ENCODE data around the gene CALHM4. TPM values are rescaled to one million over a fixed set of nuclear protein-coding genes. Genes with fewer than 3 reads are reported as not detected.

The CALHM4 gene
- total RNA-seq = not detected

- no peaks in the 10 kb centered on the region for H3K4me1 Mint-ChIP-seq
- ChIA-PET POLR2A (interaction anchor here (0.8 kb wide), 1 partner anchor 11 kb away, joined by 5 read pairs; no protein-coding TSS in a partner anchor), CTCF (no interaction called here)
- H3K27me3 Mint-ChIP-seq = peaks cover 24% of the 10 kb centered on the region
- no peaks in the 10 kb centered on the region for H3K36me3 Mint-ChIP-seq (ENCODE audit: low read depth)
- no peak within 1 kb of the TSS for H3K27ac Mint-ChIP-seq
- DNase-seq = no peak
- H3K4me3 Mint-ChIP-seq = no peak within 1 kb of the TSS
- H3K9me3 Mint-ChIP-seq = no peaks in the 10 kb centered on the region
These were observed at the start of gene CALHM4 for GRCh38 chr6:116553451-116553850. TSS of gene CALHM4 (plus strand) at chr6:116553751. CDS start at chr6:116553794, 43 bp downstream.

GRCh38 chr6:116507324-116507723 is 46.2 kb upstream of the CALHM4 start:
- Mint-ChIP-seq H3K4me1 (no peaks in the 10 kb centered on the region), H3K27ac (no peak overlapping the region), H3K27me3 (peaks cover 29% of the 10 kb centered on the region), H3K36me3 (ENCODE audit: low read depth) (no peaks in the 10 kb centered on the region), H3K4me3 (no peak overlapping the region), H3K9me3 (peaks cover 9% of the 10 kb centered on the region)
- POLR2A ChIA-PET = no interaction called here
- CTCF ChIA-PET = no interaction called here
- DNase-seq = no peak

GRCh38 chr6:116508527-116508926 is 45.0 kb upstream of the CALHM4 start:
- Mint-ChIP-seq H3K4me3 (no peak overlapping the region), H3K27me3 (peaks cover 22% of the 10 kb centered on the region), H3K9me3 (peaks cover 5% of the 10 kb centered on the region), H3K36me3 (ENCODE audit: low read depth) (no peaks in the 10 kb centered on the region), H3K4me1 (no peaks in the 10 kb centered on the region), H3K27ac (no peak overlapping the region)
- DNase-seq = no peak
- ChIA-PET POLR2A (no interaction called here), CTCF (no interaction called here)

- CTCF ChIA-PET = interaction anchor here (0.9 kb wide), 1 partner anchor 313 kb away, joined by 3 read pairs; no protein-coding TSS in a partner anchor
- H3K4me1 Mint-ChIP-seq = no peaks in the 10 kb centered on the region
- H3K9me3 Mint-ChIP-seq = peaks cover 5% of the 10 kb centered on the region
- H3K27me3 Mint-ChIP-seq = peaks cover 10% of the 10 kb centered on the region
- no peak within 1 kb of the TSS for H3K27ac Mint-ChIP-seq
- POLR2A ChIA-PET = no interaction called here
- no peaks in the 10 kb centered on the region for H3K36me3 Mint-ChIP-seq (ENCODE audit: low read depth)
- DNase-seq = no peak
- H3K4me3 Mint-ChIP-seq = no peak within 1 kb of the TSS
These were observed 42.0 kb upstream of the CALHM4 start, which contains the start of gene CALHM5 for GRCh38 chr6:116511424-116512110. TSS of gene CALHM5 (plus strand) at chr6:116511639. CDS start at chr6:116511697, 58 bp downstream.

- H3K9me3 Mint-ChIP-seq = peaks cover 5% of the 10 kb centered on the region
- DNase-seq = no peak
- ChIA-PET CTCF (interaction anchor here (0.9 kb wide), 1 partner anchor 312 kb away, joined by 3 read pairs; no protein-coding TSS in a partner anchor), POLR2A (no interaction called here)
- peaks cover 10% of the 10 kb centered on the region for H3K27me3 Mint-ChIP-seq
- no peaks in the 10 kb centered on the region for H3K4me1 Mint-ChIP-seq
- H3K4me3 Mint-ChIP-seq = no peak overlapping the region
- no peaks in the 10 kb centered on the region for H3K36me3 Mint-ChIP-seq (ENCODE audit: low read depth)
- no peak overlapping the region for H3K27ac Mint-ChIP-seq
These were observed 41.4 kb upstream of the CALHM4 start for GRCh38 chr6:116512111-116512559.

GRCh38 chr6:116512734-116513133 is 40.8 kb upstream of the CALHM4 start:
- Mint-ChIP-seq H3K4me3 (no peak overlapping the region), H3K27me3 (peaks cover 10% of the 10 kb centered on the region), H3K4me1 (no peaks in the 10 kb centered on the region), H3K36me3 (ENCODE audit: low read depth) (no peaks in the 10 kb centered on the region), H3K27ac (no peak overlapping the region), H3K9me3 (peaks cover 5% of the 10 kb centered on the region)
- POLR2A ChIA-PET = no interaction called here
- DNase-seq = no peak
- CTCF ChIA-PET = interaction anchor here (0.7 to 0.9 kb wide), 2 partner anchors 59 to 312 kb away, joined by 3 read pairs; partner anchors contain the start of gene RWDD1

GRCh38 chr6:116513224-116513875 is 40.2 kb upstream of the CALHM4 start:
- Mint-ChIP-seq H3K4me3 (no peak overlapping the region), H3K9me3 (peaks cover 4% of the 10 kb centered on the region), H3K36me3 (ENCODE audit: low read depth) (no peaks in the 10 kb centered on the region), H3K27ac (no peak overlapping the region), H3K4me1 (no peaks in the 10 kb centered on the region), H3K27me3 (peaks cover 11% of the 10 kb centered on the region)
- ChIA-PET POLR2A (no interaction called here), CTCF (interaction anchor here (0.7 to 1.0 kb wide), 3 partner anchors 12 to 58 kb away, joined by 3 read pairs; partner anchors contain the start of gene RWDD1)
- no peak for DNase-seq

- no peak for DNase-seq
These were observed 39.4 kb upstream of the CALHM4 start for GRCh38 chr6:116514111-116514510.

GRCh38 chr6:116515141-116515540 is 38.4 kb upstream of the CALHM4 start:
- ChIA-PET POLR2A (no interaction called here), CTCF (interaction anchor here (0.8 to 0.9 kb wide), 2 partner anchors 41 to 210 kb away, joined by 3 to 4 read pairs; no protein-coding TSS in a partner anchor)

More at GRCh38 chr6:116514111-116514510, 39.4 kb upstream of the CALHM4 start:
- POLR2A ChIA-PET = no interaction called here
- Mint-ChIP-seq H3K27me3 (peaks cover 12% of the 10 kb centered on the region), H3K9me3 (no peaks in the 10 kb centered on the region), H3K4me1 (no peaks in the 10 kb centered on the region), H3K27ac (no peak overlapping the region), H3K4me3 (no peak overlapping the region), H3K36me3 (ENCODE audit: low read depth) (no peaks in the 10 kb centered on the region)
- CTCF ChIA-PET = interaction anchor here (0.8 to 1.0 kb wide), 2 partner anchors 11 to 13 kb away, joined by 3 read pairs; no protein-coding TSS in a partner anchor

GRCh38 chr6:116518621-116519368 is 34.8 kb upstream of the CALHM4 start:
- no peaks in the 10 kb centered on the region for H3K4me1 Mint-ChIP-seq
- H3K36me3 Mint-ChIP-seq (ENCODE audit: low read depth) = no peaks in the 10 kb centered on the region
- H3K4me3 Mint-ChIP-seq = no peak overlapping the region
- ChIA-PET POLR2A (no interaction called here), CTCF (no interaction called here)
- H3K27me3 Mint-ChIP-seq = peaks cover 14% of the 10 kb centered on the region
- no peak overlapping the region for H3K27ac Mint-ChIP-seq
- no peak for DNase-seq
- H3K9me3 Mint-ChIP-seq = no peaks in the 10 kb centered on the region

More at GRCh38 chr6:116515141-116515540, 38.4 kb upstream of the CALHM4 start:
- H3K4me3 Mint-ChIP-seq = no peak overlapping the region
- no peaks in the 10 kb centered on the region for H3K9me3 Mint-ChIP-seq
- H3K4me1 Mint-ChIP-seq = no peaks in the 10 kb centered on the region
- peaks cover 16% of the 10 kb centered on the region for H3K27me3 Mint-ChIP-seq
- H3K27ac Mint-ChIP-seq = no peak overlapping the region
- H3K36me3 Mint-ChIP-seq (ENCODE audit: low read depth) = no peaks in the 10 kb centered on the region
- DNase-seq = no peak

- ChIA-PET CTCF (no interaction called here), POLR2A (no interaction called here)
- no peaks in the 10 kb centered on the region for H3K36me3 Mint-ChIP-seq (ENCODE audit: low read depth)
These were observed 30.7 kb upstream of the CALHM4 start for GRCh38 chr6:116522896-116523295.

GRCh38 chr6:116524236-116524635 is 29.3 kb upstream of the CALHM4 start:
- ChIA-PET POLR2A (no interaction called here), CTCF (no interaction called here)
- Mint-ChIP-seq H3K4me1 (no peaks in the 10 kb centered on the region), H3K27ac (no peak overlapping the region), H3K27me3 (peaks cover 16% of the 10 kb centered on the region), H3K4me3 (no peak overlapping the region), H3K9me3 (no peaks in the 10 kb centered on the region), H3K36me3 (ENCODE audit: low read depth) (no peaks in the 10 kb centered on the region)
- DNase-seq = no peak

More at GRCh38 chr6:116522896-116523295, 30.7 kb upstream of the CALHM4 start:
- Mint-ChIP-seq H3K27me3 (peaks cover 14% of the 10 kb centered on the region), H3K27ac (no peak overlapping the region), H3K4me3 (no peak overlapping the region), H3K4me1 (no peaks in the 10 kb centered on the region), H3K9me3 (no peaks in the 10 kb centered on the region)
- no peak for DNase-seq

GRCh38 chr6:116528133-116528532 is 25.4 kb upstream of the CALHM4 start:
- Mint-ChIP-seq H3K9me3 (no peaks in the 10 kb centered on the region), H3K4me3 (no peak overlapping the region), H3K27me3 (peaks cover 25% of the 10 kb centered on the region), H3K27ac (no peak overlapping the region), H3K36me3 (ENCODE audit: low read depth) (no peaks in the 10 kb centered on the region), H3K4me1 (no peaks in the 10 kb centered on the region)
- ChIA-PET CTCF (no interaction called here), POLR2A (no interaction called here)
- no peak for DNase-seq

Data from activated CD4-positive, alpha-beta T cell treated with anti-CD3 and anti-CD28 coated beads, Interleukin-2, amount 10 ng/mL, durations not matched to agents 7 days and 5 days (primary cell).